HG03521 (cell line): Measurements from ENCODE around the gene NTN4.
"Not testable (repeated sequence)": the region's sequence is repeated elsewhere in the genome, so short reads cannot be mapped to it uniquely, and the experiment has no call there.

Experiments used
- ATAC-seq: cut with Tn5 transposase; IDR thresholded peaks from one replicate; pipeline ENCODE4 v1.9.1; 2021; ENCODE audit warnings: mild to moderate bottlenecking, moderate library complexity; ENCODE audit not compliant: unreplicated experiment

Gene NTN4

GRCh38 chr12:95790033-95790916, at the start of gene NTN4:
Gene NTN4 (minus strand): TSS chr12:95790764. CDS start chr12:95790309, 455 bp downstream.
- ATAC-seq: no peak

DNA sequence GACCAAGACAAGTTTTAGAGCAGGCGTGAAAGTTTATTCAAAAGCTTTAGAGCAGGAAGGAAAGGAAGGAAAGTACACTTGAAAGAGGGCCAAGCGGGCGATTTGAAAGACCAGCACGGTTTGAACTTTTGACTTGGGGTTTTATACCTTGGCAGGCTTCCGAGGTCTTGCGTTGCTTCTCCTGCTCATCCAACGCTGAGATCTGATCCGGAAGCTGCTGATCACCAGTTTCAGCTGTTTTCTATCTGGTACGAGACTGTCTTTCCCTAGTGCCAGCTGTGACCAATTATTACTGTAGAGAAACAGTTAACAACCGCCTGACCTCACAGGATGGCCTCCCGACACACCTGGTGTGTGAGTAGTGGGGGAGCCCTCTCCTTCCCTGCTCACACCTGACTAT, 47.6 kb upstream of the NTN4 start:
- no peak for ATAC-seq

DNA sequence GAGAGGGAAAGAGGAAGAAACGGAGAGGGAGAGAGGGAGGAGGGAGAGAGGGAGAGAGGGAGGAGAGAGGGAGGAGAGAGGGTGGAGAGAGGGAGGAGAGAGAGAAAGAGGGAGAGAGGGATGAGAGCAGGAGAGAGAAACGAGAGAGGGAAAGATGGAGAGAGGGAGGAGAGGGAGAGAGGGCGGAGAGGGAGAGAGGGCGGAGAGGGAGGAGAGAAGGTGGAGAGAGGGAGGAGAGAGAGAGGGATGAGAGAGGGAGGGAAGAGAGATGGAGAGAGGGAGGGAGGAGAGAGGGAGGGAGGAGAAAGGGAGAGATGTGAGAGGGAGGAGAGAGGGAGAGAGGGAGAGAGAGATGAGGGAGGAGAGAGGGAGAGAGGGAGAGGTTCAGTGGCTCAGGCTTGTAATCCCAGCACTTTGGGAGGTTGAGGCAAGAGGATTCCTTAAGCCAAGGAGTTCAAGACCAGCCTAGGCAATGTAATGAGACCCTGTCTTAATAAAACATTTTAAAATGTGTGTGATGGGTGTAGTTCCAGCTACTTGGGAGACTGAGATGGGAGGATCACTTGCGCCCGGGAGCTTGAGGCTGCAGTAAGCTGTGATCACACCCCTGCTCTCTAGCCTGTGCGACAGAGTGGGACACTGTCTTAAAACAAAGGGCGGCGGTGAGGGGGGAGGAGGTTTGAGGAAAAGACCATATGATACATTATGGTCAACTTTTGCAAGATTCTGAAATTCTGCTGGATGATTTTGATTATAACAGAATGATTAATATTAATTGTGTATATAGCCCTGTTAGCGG, 46.9 kb upstream of the NTN4 start:
- no peak for ATAC-seq

DNA sequence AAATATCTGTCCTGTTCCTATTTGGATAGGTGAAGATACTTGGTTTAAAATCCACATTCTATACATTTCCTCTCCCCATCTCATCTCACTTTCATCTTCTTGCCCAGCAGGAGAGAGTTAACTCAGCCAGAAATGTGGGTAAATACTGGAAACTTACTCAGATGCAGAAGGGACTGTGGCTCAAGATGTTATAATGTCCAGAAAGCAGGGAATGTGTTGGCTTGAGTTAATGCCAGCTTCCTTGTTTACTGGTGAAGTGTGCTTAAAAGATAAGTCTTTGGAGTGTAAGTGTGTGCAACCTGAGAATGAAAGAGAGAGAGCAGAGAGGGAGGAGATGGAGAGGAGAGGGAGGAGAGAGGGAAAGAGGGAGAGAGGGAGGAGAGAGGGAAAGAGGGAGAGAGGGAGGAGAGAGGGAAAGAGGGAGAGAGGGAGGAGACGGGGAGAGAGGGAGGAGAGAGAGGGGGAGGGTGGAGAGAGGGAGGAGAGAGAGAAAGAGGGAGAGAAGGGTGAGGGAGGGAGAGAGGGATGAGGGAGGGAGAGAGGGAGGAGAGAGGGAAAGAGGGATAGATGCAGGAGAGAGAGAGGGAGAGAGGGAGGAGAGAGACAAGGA, 46.2 kb upstream of the NTN4 start:
- ATAC-seq: no peak

GRCh38 chr12:95836185-95836609, 45.6 kb upstream of the NTN4 start:
- no peak for ATAC-seq

DNA sequence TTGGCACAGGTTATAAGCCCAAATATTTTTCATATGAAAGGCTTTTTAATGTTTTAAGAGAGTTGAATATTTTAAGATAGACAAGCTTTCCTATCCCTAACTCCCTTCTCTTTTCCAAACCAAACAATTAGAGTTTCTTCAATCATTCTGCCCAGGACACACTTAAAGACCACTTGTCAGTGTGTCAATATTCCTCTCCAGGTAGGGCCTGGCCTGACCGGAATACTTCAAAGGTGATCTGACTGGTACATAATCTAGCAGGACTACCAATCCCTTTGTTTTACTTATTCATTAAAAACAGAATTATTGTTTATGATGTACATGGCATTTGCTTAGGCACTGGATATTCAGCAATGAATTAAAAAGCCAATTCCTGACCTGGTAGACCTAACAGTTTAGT, 44.0 kb upstream of the NTN4 start:
- no peak for ATAC-seq

GRCh38 chr12:95830335-95831089, 39.9 kb upstream of the NTN4 start:
- no peak for ATAC-seq

GRCh38 chr12:95829395-95829794, 38.8 kb upstream of the NTN4 start:
- no peak for ATAC-seq

- ATAC-seq: no peak
Observed at GRCh38 chr12:95820096-95820703, 29.6 kb upstream of the NTN4 start.

DNA sequence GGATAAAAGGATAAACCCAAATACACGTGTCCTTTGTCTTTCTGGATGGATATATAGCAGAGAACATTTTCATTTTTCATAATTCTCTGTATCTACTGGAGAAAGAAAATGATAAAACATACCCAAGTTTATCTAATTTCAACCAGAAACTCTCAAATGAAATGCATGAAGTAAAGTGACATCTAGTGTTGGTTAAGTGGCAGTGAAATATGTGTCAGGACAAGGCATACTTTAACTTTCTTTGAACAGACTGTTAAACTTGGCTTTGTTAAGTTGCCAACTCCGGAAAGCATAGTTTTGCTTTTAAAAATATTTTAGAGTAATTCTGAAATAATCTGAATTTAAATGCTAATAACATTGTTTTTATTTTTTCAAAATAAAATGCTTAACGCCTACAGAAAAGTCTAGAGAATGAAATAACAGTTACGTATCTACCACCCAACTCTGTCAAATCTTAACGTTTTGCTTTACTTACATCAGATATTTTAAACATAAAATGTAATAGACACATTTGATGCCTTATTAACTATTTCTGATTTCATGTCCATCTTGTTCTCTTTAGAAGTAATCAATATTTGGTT, 25.2 kb upstream of the NTN4 start:
- no peak for ATAC-seq

DNA sequence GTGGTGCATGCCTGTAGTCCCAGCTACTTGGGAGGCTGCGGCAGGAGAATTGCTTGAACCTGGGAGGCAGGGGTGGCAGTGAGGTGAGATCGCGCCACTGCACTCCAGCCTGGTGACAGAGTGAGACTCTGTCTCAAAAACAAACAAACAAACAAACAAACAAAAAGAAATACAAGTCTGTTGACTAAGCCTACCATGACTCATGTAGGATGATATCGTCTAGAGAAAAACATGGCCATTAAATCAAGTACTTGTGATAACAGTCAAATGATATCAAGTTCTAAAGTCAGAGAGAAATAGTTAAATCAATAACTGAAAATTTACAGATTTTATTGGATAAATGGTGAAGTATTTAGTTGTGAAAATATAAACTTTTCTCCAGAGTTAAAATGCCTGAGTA, 21.6 kb upstream of the NTN4 start:
- not testable (repeated sequence) for ATAC-seq

GRCh38 chr12:95810411-95810810, 19.8 kb upstream of the NTN4 start:
- no peak for ATAC-seq

GRCh38 chr12:95809000-95809680, 18.6 kb upstream of the NTN4 start:
- ATAC-seq: no peak

GRCh38 chr12:95808146-95808545, 17.6 kb upstream of the NTN4 start:
- no peak for ATAC-seq

GRCh38 chr12:95805864-95806671, 15.5 kb upstream of the NTN4 start:
- ATAC-seq: no peak

GRCh38 chr12:95804291-95804690, 13.7 kb upstream of the NTN4 start:
- no peak for ATAC-seq

DNA sequence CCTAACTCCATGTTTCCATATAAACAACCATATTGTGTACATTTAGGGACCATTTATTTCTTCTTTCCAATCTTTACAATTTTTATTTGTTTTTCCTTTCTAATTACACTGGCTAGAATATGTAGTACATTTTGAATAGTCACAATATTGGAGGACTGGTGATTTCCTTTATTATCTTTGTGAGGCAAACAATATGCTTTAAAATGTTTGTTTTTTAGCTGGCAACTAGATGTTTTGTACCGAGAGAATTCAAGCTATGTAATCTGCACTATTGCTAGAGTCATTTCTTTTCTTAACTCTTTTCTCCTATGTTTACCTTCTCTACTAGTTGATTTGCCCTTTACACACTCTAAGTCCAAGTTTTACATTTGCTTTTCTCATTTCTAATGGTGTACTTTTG, 13.3 kb upstream of the NTN4 start:
- no peak for ATAC-seq

GRCh38 chr12:95802482-95803270, 12.1 kb upstream of the NTN4 start:
- no peak for ATAC-seq
